ENCODE results near the gene KLHL17.

DNA sequence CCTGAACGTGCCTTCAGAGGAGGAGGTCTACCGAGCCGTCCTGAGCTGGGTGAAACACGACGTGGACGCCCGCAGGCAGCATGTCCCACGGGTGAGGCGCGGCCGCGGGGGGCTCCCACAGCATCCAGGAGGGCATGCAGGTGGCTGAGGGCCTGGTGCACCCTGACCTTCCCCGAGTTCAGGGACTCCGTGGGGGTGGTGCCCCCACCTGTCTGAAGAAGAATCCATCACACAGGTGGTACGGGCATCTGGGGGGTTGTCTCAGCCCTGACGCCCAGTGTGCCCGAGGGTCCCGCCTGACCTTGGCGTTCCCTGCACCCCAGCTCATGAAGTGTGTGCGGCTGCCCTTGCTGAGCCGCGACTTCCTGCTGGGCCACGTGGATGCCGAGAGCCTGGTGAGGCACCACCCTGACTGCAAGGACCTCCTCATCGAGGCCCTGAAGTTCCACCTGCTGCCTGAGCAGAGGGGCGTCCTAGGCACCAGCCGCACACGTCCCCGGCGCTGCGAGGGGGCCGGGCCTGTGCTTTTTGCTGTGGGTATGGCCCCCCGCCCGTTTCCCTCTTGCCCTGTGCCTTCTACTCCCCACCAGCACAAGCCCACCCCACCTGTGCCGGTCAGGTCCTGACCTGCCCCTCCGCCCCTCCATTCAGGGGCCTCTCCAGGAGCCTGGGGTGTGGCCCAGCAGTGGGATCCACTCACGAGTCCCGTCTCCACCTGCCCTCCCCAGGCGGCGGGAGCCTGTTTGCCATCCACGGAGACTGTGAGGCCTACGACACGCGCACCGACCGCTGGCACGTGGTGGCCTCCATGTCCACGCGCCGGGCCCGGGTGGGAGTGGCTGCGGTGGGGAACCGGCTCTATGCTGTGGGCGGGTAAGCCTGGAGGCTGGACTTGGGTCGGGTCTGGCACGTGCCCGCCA, 2.3 kb downstream of the KLHL17 start:
- TF ChIP-seq, protein P1, sequence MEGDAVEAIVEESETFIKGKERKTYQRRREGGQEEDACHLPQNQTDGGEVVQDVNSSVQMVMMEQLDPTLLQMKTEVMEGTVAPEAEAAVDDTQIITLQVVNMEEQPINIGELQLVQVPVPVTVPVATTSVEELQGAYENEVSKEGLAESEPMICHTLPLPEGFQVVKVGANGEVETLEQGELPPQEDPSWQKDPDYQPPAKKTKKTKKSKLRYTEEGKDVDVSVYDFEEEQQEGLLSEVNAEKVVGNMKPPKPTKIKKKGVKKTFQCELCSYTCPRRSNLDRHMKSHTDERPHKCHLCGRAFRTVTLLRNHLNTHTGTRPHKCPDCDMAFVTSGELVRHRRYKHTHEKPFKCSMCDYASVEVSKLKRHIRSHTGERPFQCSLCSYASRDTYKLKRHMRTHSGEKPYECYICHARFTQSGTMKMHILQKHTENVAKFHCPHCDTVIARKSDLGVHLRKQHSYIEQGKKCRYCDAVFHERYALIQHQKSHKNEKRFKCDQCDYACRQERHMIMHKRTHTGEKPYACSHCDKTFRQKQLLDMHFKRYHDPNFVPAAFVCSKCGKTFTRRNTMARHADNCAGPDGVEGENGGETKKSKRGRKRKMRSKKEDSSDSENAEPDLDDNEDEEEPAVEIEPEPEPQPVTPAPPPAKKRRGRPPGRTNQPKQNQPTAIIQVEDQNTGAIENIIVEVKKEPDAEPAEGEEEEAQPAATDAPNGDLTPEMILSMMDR (IDR thresholded peaks at IDR 0.05; ENCODE audit: low read depth, low read length), result no peak
- TF ChIP-seq EZH2phosphoT487 (IDR thresholded peaks at IDR 0.05; ENCODE audit: low read depth), result no peak

Measured in OCI-LY3 (cell line).